Measurements from ENCODE around the gene CUL4B.
"Not testable (repeated sequence)": the region's sequence is repeated elsewhere in the genome, so short reads cannot be mapped to it uniquely, and the experiment has no call there.

CUL4B gene

GRCh38 chrX:120560842-120561633, at the start of gene CUL4B:
Gene CUL4B, minus strand, starts transcription at chrX:120560962. Its CDS starts 324 bp downstream, at chrX:120560638.
- DNase-seq, result peak; percentile 47 to 94 (median 86)

GRCh38 chrX:120604361-120604782, 43.6 kb upstream of the CUL4B start:
- peak in 23 of 56 donors; percentile 1 to 37 (median 9) for DNase-seq

DNA sequence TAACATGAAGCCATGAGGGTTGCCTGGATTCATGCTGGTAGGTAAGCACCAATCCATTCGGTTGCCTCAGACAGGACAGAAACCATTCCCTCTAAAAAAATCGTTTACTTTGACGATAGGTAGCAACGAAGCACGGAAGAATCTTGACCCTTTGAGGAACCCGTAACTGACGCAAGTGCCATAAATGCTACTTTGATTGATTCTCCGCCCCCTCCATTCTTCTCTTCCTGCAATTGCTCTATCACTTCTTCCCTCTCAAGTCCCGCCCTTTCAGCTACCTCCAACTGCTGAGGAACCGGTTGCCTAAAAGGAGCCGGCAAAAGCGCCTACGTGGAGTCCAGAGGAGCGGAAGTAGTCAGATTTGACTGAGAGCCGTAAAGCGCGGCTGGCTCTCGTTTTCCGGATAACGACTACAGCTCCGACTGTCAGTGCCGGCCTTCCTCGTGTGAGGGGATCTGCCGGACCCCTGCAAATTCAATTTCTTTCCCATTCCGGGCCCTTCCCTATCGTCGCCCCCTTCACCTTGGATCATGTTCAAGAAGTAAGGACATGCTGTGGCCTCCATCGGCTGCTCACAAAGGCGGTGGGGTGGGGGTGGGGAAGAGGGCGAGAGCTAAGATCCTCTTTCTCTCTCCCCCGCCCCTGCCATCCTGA, 43.1 kb upstream of the CUL4B start, which contains the start of gene MCTS1:
TSS of gene MCTS1 (plus strand) at position 395 of the 654 bp plus-strand sequence. CDS start at position 531, 136 bp downstream.
- DNase-seq, result peak; percentile 11 to 86 (median 54)

GRCh38 chrX:120585702-120586101, 24.9 kb upstream of the CUL4B start:
- DNase-seq, result no peak

DNA sequence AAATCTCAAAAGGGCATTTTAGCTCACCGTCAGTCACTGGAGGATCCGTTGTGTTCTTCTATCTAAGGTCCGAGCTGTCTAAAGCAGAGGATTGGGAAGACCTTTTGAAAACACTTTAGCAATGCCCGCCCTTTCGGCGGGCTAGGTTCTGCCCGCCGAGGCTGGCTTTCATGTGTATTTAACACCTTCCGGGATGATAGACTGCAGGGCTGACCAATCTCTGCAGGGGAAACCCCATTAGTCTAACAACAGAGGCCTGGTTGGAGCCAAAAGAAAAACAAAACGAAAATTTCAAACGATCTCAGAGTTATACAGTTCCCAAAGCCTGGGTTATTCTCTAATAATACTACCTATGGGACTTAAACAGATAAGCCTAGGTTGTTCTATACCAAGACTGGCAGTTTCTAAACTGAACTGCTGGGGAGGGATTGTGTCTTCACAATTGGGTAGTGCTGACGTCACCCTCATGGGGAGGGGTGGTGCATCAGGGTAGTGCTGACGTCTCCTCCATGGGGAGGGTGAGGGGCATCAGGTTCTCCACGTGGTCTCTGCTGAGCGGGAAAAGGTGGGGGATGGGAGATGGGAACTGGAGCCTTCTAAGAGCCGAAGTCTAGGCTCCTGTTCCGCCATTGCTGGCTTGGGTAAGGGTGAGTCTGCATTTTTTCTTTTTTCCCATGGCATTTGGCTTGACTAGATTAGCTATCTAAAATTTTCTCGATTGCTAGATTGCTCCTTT, 14.8 kb upstream of the CUL4B start:
- DNase-seq, result no peak

- not testable (repeated sequence) for DNase-seq
Measured at GRCh38 chrX:120573806-120574205, 13.0 kb upstream of the CUL4B start.

- DNase-seq, result no peak
Measured at GRCh38 chrX:120570011-120570600, 9.3 kb upstream of the CUL4B start.

DNA sequence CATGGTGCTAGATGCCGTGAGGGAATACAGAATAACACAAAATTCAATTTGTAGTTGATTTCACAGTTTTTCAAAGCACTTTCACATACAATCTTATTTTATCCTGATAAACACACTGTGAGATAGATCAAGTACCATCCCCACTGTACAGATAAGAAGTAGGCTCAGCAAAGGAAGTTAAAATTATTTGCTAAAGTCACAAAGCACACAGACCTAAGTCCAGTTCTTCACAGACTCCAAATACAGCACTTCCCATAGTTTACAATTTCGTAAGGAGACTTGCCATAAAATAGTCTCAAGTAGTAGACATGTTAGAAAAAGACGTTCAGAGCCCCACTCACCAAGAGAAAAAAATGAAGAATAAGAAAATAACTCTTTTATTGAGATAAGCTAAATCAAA, 7.8 kb upstream of the CUL4B start:
- no peak for DNase-seq

GRCh38 chrX:120568035-120568434, 7.3 kb upstream of the CUL4B start:
- DNase-seq, result no peak

DNA sequence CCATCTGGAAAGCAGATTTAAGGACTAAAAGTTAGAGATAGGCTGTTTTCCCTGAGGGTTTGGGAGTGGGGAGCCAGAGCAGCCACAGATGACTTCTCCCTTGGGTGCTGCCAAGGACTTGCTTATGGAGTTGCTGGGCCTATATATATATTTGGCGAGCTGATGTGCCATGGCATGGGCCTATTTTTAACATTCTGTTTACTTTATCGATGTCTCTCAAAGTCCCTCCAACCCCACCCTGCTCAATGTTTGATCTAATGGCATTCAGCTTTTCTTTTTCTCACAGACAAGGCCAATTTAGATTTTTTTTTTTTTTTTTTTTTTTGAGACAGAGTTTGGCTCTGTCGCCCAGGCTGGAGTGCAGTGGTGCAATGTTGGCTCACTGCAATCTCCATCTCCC, 6.1 kb upstream of the CUL4B start:
- no peak for DNase-seq

GRCh38 chrX:120564925-120565324, 4.2 kb upstream of the CUL4B start:
- no peak for DNase-seq

GRCh38 chrX:120562569-120562926, 1.8 kb upstream of the CUL4B start:
- DNase-seq, result no peak

DNA sequence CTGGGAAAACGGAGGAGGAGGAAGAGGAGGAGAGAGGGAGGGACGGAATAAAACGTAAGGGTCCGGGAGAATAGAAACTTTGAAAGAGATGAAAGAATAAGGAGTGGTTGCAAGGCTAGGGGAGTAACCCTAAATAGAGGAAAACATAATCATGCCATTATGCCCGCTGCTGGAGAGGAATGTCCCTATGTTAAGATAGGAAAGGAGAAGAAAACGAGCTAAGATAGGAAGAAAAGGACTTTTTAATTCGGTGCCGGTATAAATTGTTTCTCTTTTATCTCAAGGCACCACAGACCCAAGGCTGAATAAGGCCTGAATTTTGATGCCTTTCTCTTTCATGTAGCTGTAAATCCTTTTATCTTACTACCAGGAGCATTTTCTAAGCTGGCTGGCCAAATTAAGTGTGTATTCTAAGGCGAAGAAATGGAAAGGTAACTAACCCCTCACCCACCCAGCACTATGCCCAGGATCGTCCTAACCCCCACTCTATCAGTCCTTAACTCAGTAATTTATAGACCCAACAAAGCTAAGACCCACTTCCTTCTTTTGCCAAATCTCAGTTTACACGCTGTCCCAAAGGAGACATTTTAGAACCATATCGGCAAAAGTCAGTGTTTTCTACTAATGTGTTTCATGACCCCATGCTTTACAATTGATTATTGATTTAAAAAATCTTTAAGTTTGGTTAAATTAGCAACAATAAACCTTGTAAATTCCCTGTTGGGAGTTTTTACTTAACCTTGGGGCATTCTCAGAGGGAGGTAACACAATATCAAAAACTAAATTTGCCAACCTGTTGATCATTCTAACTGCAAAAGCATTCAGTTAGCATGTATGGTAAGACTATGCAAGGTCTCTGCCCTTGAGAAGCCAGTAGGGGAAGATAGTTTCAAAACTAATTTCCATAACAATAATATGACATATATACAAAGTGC, 1.1 kb upstream of the CUL4B start:
- DNase-seq, result peak in 2 of 56 donors; percentile 0 to 13

GRCh38 chrX:120560405-120560841, 339 bp downstream of the CUL4B start:
- DNase-seq, result peak in 34 of 56 donors; percentile 2 to 80 (median 34)

DNA sequence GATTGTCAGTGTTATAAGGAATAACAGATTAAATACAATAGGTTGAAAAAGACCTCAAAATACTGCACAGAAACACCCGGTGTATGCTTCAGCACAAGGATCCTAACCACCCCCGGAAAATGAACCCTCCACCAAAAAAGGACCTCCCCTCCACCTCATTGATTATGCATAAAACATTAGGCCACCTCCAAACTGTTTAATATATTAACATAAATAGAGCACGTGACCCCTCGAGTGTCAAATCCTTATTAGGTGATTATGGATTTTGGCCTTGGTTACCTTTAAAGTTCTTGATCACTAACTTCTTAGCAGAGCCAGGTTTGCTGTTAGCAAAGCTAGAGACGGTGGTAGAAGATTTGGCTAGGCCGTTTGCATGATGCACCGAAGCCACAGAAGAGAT, 958 bp downstream of the CUL4B start:
- DNase-seq, result peak in 2 of 56 donors; percentile 4 to 9

- DNase-seq, result no peak
Measured at GRCh38 chrX:120556251-120556650, 4.5 kb downstream of the CUL4B start.

DNA sequence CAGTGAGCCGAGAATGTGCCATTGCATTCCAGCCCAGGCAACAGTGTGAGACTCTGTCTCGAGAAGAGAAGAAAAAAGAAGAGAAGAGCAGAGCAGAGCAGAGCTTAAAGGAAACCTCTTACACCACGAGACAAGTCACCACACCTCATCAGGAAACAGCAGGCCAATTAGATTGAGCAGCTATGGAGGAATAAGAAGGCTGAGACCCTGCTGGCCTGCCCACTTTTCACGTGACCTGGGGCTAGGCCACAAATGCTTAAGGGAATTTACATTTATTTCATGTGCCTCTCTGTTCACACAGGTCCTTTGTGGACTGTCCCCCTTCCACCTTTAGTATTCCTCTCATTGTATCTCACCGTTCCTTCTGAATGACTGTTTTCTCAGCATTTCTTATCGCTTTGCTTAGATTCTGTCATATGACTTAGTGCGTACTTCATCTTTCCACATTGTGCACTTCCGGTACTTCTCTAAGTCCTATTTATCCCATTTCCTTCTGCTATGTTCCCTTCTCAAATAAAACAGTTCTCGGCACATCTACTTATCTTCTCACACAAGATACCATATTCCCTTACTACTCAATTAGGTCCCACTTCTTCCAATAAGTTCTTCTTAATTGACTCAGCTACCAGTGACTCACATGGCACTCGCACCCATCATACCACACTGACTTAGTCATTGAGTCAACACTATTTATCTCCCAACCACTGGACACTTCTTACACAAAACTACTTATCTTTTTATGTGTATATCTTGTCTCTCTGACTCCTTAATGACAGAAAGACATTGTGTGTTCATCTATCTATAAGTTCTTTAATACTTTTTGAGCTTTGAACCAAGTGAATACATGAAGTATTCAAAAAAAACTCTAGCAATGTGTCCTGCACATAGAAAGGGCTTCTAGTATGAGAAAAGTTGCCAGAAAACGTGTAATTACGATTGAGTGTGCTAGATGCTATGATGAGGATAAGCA, 11.0 kb downstream of the CUL4B start:
- DNase-seq, result no peak

DNA sequence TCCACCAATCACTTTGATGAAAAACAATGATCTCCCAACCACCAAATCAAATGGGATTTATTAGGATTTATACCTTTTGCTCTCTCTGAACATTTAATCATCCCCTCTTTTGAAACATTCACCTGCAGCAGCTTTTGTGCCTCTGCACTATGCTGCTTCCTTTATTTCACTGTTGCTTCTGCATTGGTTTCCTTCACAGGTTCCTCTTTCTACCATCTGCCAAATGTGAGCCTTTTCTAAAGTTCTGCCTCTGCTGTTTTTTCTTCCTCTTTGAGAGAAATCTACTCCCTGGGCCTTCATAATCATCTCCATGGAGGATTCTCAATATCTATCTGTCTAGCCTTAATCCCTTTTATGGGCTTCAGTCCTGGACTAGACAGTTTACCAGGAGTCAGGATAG, 24.7 kb downstream of the CUL4B start:
- DNase-seq, result no peak
